ENCODE results near the gene FNDC3A.

Gene FNDC3A

GRCh38 chr13:49164712-49165111, 189.0 kb downstream of the FNDC3A start:
- no peak for DNase-seq

GRCh38 chr13:49165798-49166752, 190.4 kb downstream of the FNDC3A start:
- DNase-seq: no peak

GRCh38 chr13:49171359-49171758, 195.6 kb downstream of the FNDC3A start:
- DNase-seq: no peak

GRCh38 chr13:49183672-49184325, 208.1 kb downstream of the FNDC3A start:
- DNase-seq: peak; percentile 6

GRCh38 chr13:49184621-49185020, 208.9 kb downstream of the FNDC3A start:
- no peak for DNase-seq

- no peak for DNase-seq
Measured at GRCh38 chr13:49185264-49185663, 209.6 kb downstream of the FNDC3A start.

- no peak for DNase-seq
Measured at GRCh38 chr13:49190901-49191300, 215.2 kb downstream of the FNDC3A start.

- DNase-seq: no peak
Measured at GRCh38 chr13:49206641-49207040, 230.9 kb downstream of the FNDC3A start.

- DNase-seq: no peak
Measured at GRCh38 chr13:49208619-49209018, 232.9 kb downstream of the FNDC3A start.

GRCh38 chr13:49210114-49210513, 234.4 kb downstream of the FNDC3A start:
- DNase-seq: no peak

- DNase-seq: no peak
Measured at GRCh38 chr13:49210669-49211068, 235.0 kb downstream of the FNDC3A start.

GRCh38 chr13:49213539-49213938, 237.8 kb downstream of the FNDC3A start:
- no peak for DNase-seq

- DNase-seq: no peak
Measured at GRCh38 chr13:49213997-49214916, 238.5 kb downstream of the FNDC3A start.

- DNase-seq: no peak
Measured at GRCh38 chr13:49214917-49215376, 239.2 kb downstream of the FNDC3A start.

- no peak for DNase-seq
Measured at GRCh38 chr13:49216334-49216733, 240.6 kb downstream of the FNDC3A start.

GRCh38 chr13:49217962-49218492, 242.3 kb downstream of the FNDC3A start:
- no peak for DNase-seq

- DNase-seq: no peak
Measured at GRCh38 chr13:49218493-49219051, 242.9 kb downstream of the FNDC3A start.

- DNase-seq: peak; percentile 28
Measured at GRCh38 chr13:49219647-49220035, 243.9 kb downstream of the FNDC3A start.

- no peak for DNase-seq
Measured at GRCh38 chr13:49220036-49220855, 244.5 kb downstream of the FNDC3A start, which contains the start of gene MLNR. Gene MLNR (plus strand): TSS chr13:49220338. CDS start chr13:49220338, 0 bp downstream.

GRCh38 chr13:49220856-49221589, 245.3 kb downstream of the FNDC3A start:
- no peak for DNase-seq

- DNase-seq: no peak
Measured at GRCh38 chr13:49221590-49221965, 245.9 kb downstream of the FNDC3A start.

Measured in fibroblast of skin of right biceps (primary cell).